GM19238 (cell line): ENCODE measurements around the gene ATOSB.

Experiments
- DNase-seq: peaks from one replicate; pipeline ENCODE4 v3.0.0; 2011; ENCODE audit warnings: low spot score; ENCODE audit not compliant: insufficient read length

Gene ATOSB

GRCh38 chr9:35114113-35114839 is 1.4 kb downstream of the ATOSB start:
- peak; percentile 33 for DNase-seq

- DNase-seq, result no peak
These were observed 3.2 kb downstream of the ATOSB start for GRCh38 chr9:35112257-35113020.

- DNase-seq, result peak; percentile 94
These were observed 4.4 kb downstream of the ATOSB start for GRCh38 chr9:35111001-35111933.

- no peak for DNase-seq
These were observed 5.3 kb downstream of the ATOSB start for GRCh38 chr9:35110327-35110761.

GRCh38 chr9:35108946-35109575 is 6.6 kb downstream of the ATOSB start:
- DNase-seq, result no peak

- no peak for DNase-seq
These were observed 7.2 kb downstream of the ATOSB start for GRCh38 chr9:35108461-35108860.

- DNase-seq, result no peak
These were observed 8.1 kb downstream of the ATOSB start for GRCh38 chr9:35107297-35108290.

GRCh38 chr9:35106343-35106730 is 9.3 kb downstream of the ATOSB start:
- no peak for DNase-seq

GRCh38 chr9:35105571-35106342 is 9.9 kb downstream of the ATOSB start:
- no peak for DNase-seq

- DNase-seq, result no peak
These were observed 10.5 kb downstream of the ATOSB start for GRCh38 chr9:35105126-35105525.

- no peak for DNase-seq
These were observed 11.1 kb downstream of the ATOSB start for GRCh38 chr9:35104586-35104985.

GRCh38 chr9:35103660-35104191 is 11.9 kb downstream of the ATOSB start:
- no peak for DNase-seq

- peak; percentile 96 for DNase-seq
These were observed 12.6 kb downstream of the ATOSB start, which contains the start of gene STOML2 for GRCh38 chr9:35102769-35103659. Gene STOML2, minus strand, starts transcription at chr9:35103131. Its CDS starts 37 bp downstream, at chr9:35103094.

- no peak for DNase-seq
These were observed 13.2 kb downstream of the ATOSB start for GRCh38 chr9:35102465-35102768.

GRCh38 chr9:35097573-35097972 is 18.1 kb downstream of the ATOSB start:
- DNase-seq, result no peak

- DNase-seq, result peak; percentile 89
These were observed 19.4 kb downstream of the ATOSB start, which contains the start of gene PIGO for GRCh38 chr9:35096035-35096849. Gene PIGO, minus strand, starts transcription at chr9:35096591. Its CDS starts 1,026 bp downstream, at chr9:35095565.

- no peak for DNase-seq
These were observed 24.1 kb downstream of the ATOSB start for GRCh38 chr9:35091536-35091935.
